ENCODE measurements around the gene SLCO1B1. TPM values are rescaled to one million over a fixed set of nuclear protein-coding genes. Genes with fewer than 3 reads are reported as not detected.
"Not testable (repeated sequence)": the region's sequence is repeated elsewhere in the genome, so short reads cannot be mapped to it uniquely, and the experiment has no call there.

SLCO1B1 gene
- total RNA-seq, 1 experiment from 2014 or later, result not detected

DNA sequence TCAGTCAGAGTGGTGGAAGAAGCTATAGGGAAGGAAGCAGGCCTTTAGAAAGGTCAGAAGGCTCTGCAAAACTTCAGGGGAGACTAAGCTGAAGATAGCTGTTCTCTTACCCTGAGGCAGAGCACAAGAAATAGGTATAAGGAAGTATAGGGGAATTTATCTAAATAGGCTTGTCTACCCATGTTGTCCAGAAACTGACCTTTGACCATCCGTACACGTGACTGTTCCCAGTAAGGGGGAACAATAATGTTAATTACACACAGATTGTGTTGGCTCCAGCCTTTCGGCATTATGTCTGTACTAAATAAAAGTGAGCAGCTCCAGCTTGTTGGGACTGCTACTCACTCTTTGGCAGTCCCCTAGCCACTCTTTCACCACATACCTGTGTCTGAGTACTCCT is 59.0 kb downstream of the SLCO1B1 start:
- H3K4me1 Mint-ChIP-seq (ENCODE audit: insufficient read depth, unreplicated experiment), result no peaks in the 10 kb centered on the region
- ChIA-PET POLR2A (no interaction called here), CTCF (no interaction called here)
- TF ChIP-seq, protein P1, sequence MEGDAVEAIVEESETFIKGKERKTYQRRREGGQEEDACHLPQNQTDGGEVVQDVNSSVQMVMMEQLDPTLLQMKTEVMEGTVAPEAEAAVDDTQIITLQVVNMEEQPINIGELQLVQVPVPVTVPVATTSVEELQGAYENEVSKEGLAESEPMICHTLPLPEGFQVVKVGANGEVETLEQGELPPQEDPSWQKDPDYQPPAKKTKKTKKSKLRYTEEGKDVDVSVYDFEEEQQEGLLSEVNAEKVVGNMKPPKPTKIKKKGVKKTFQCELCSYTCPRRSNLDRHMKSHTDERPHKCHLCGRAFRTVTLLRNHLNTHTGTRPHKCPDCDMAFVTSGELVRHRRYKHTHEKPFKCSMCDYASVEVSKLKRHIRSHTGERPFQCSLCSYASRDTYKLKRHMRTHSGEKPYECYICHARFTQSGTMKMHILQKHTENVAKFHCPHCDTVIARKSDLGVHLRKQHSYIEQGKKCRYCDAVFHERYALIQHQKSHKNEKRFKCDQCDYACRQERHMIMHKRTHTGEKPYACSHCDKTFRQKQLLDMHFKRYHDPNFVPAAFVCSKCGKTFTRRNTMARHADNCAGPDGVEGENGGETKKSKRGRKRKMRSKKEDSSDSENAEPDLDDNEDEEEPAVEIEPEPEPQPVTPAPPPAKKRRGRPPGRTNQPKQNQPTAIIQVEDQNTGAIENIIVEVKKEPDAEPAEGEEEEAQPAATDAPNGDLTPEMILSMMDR (IDR thresholded peaks at IDR 0.05; ENCODE audit: unreplicated experiment), result no peak
- H3K27ac Mint-ChIP-seq (ENCODE audit: low read depth, unreplicated experiment), result no peak overlapping the region
- H3K9me3 Mint-ChIP-seq (ENCODE audit: unreplicated experiment), result no peaks in the 10 kb centered on the region
- peaks cover 24% of the 10 kb centered on the region for H3K27me3 Mint-ChIP-seq (ENCODE audit: insufficient read depth, unreplicated experiment)
- intact Hi-C loops (cut with micrococcal nuclease), result no loop called here
- no peaks in the 10 kb centered on the region for H3K36me3 Mint-ChIP-seq (ENCODE audit: insufficient read depth, unreplicated experiment)
- no peak overlapping the region for H3K4me3 Mint-ChIP-seq (ENCODE audit: unreplicated experiment)
- no TSS peak for BruUV-seq (replicated peaks)
- no peak for DNase-seq (ENCODE audit: unreplicated experiment)

DNA sequence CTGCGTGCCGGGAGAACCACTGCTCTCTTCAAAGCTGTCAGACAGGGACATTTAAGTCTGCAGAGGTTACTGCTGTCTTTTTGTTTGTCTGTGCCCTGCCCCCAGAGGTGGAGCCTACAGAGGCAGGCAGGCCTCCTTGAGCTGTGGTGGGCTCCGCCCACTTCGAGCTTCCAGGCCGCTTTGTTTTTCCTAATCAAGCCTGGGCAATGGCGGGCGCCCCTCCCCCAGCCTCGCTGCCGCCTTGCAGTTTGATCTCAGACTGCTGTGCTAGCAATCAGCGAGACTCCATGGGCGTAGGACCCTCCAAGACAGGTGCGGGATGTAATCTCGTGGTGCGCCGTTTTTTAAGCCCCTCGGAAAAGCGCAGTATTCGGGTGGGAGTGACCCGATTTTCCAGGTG is 83.4 kb downstream of the SLCO1B1 start:
- H3K9me3 Mint-ChIP-seq (ENCODE audit: unreplicated experiment); H3K27me3 Mint-ChIP-seq (ENCODE audit: insufficient read depth, unreplicated experiment); POLR2A ChIA-PET; DNase-seq (ENCODE audit: unreplicated experiment); H3K4me1 Mint-ChIP-seq (ENCODE audit: insufficient read depth, unreplicated experiment); H3K4me3 Mint-ChIP-seq (ENCODE audit: unreplicated experiment); BruUV-seq (replicated peaks); H3K36me3 Mint-ChIP-seq (ENCODE audit: insufficient read depth, unreplicated experiment); intact Hi-C loops (cut with micrococcal nuclease); H3K27ac Mint-ChIP-seq (ENCODE audit: low read depth, unreplicated experiment): not testable (repeated sequence)
- CTCF ChIA-PET, result interaction anchor here (0.8 kb wide), 1 partner anchor 17 kb away, joined by 3 read pairs; no protein-coding TSS in a partner anchor

DNA sequence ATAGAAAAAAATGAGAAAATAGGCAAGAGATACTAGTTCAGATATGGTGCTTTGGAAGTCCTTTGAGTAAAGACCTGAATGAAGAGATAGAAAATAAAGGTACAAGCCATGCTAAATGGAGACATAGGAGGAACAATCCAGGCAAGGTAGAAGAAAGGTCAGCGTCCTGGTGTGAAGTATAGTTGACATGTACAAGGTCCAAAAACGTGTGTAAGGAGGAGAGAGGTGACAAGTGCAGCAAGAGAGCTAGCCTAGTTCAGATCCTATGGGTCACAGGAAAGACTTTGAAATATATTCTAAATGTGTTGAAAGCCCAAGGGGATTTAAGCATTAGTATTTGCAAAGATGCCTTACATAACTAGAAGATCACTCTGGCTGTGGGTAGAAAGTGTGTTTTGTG is 88.2 kb downstream of the SLCO1B1 start:
- no TSS peak for BruUV-seq (replicated peaks)
- no peaks in the 10 kb centered on the region for H3K36me3 Mint-ChIP-seq (ENCODE audit: insufficient read depth, unreplicated experiment)
- CTCF ChIA-PET, result no interaction called here
- H3K27ac Mint-ChIP-seq (ENCODE audit: low read depth, unreplicated experiment), result no peak overlapping the region
- no peak for DNase-seq (ENCODE audit: unreplicated experiment)
- H3K4me1 Mint-ChIP-seq (ENCODE audit: insufficient read depth, unreplicated experiment), result no peaks in the 10 kb centered on the region
- no peaks in the 10 kb centered on the region for H3K9me3 Mint-ChIP-seq (ENCODE audit: unreplicated experiment)
- H3K27me3 Mint-ChIP-seq (ENCODE audit: insufficient read depth, unreplicated experiment), result peaks cover 25% of the 10 kb centered on the region
- no peak overlapping the region for H3K4me3 Mint-ChIP-seq (ENCODE audit: unreplicated experiment)
- TF ChIP-seq, protein P1 (IDR thresholded peaks at IDR 0.05; ENCODE audit: unreplicated experiment), result no peak
- intact Hi-C loops (cut with micrococcal nuclease), result no loop called here
- POLR2A ChIA-PET, result no interaction called here

DNA sequence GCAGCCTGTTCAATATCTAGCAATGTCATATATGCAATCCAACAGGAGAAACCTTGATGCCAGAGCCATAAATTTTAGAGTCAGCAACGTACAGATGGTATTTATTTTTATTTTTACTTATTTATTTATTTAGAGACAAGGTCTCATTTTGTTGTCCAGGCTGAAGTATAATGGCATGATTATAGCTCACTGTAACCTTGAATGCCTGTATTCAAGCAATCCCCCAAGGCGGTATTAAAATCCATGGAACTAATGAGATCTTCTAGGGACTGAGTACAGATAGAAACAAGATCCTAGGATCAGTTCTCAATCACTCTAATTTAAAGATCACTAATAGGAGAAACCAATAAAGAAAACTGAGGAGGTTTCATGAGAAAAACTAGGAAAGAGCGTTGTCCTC is 89.3 kb downstream of the SLCO1B1 start:
- intact Hi-C loops (cut with micrococcal nuclease), result no loop called here
- TF ChIP-seq, protein P1 (IDR thresholded peaks at IDR 0.05; ENCODE audit: unreplicated experiment), result no peak
- H3K27me3 Mint-ChIP-seq (ENCODE audit: insufficient read depth, unreplicated experiment), result peaks cover 25% of the 10 kb centered on the region
- no peaks in the 10 kb centered on the region for H3K36me3 Mint-ChIP-seq (ENCODE audit: insufficient read depth, unreplicated experiment)
- H3K9me3 Mint-ChIP-seq (ENCODE audit: unreplicated experiment), result no peaks in the 10 kb centered on the region
- POLR2A ChIA-PET, result no interaction called here
- no peak for DNase-seq (ENCODE audit: unreplicated experiment)
- no peak overlapping the region for H3K27ac Mint-ChIP-seq (ENCODE audit: low read depth, unreplicated experiment)
- CTCF ChIA-PET, result no interaction called here
- H3K4me3 Mint-ChIP-seq (ENCODE audit: unreplicated experiment), result no peak overlapping the region
- BruUV-seq (replicated peaks), result no TSS peak
- no peaks in the 10 kb centered on the region for H3K4me1 Mint-ChIP-seq (ENCODE audit: insufficient read depth, unreplicated experiment)

DNA sequence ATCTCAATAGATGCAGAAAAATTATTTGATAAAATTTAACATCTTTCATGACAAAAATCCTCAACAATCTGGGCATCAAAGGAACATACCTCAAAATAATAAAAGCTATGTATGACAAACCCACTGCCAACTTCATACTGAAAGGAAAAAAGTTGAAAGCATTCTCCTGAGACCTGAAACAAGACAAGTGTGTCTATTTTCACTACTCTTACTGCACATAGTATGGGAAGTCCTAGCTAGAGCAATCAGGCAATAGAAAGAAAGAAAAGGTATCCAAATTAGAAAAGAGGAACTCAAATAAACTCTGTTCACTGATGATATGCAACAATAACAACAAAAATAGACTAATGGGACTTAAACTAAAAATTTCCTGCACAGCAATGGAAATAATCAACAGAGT is 90.1 kb downstream of the SLCO1B1 start:
- peaks cover 25% of the 10 kb centered on the region for H3K27me3 Mint-ChIP-seq (ENCODE audit: insufficient read depth, unreplicated experiment)
- H3K4me3 Mint-ChIP-seq (ENCODE audit: unreplicated experiment), result no peak overlapping the region
- no peaks in the 10 kb centered on the region for H3K9me3 Mint-ChIP-seq (ENCODE audit: unreplicated experiment)
- H3K4me1 Mint-ChIP-seq (ENCODE audit: insufficient read depth, unreplicated experiment), result no peaks in the 10 kb centered on the region
- intact Hi-C loops (cut with micrococcal nuclease), result no loop called here
- DNase-seq (ENCODE audit: unreplicated experiment), result no peak
- TF ChIP-seq, protein P1 (IDR thresholded peaks at IDR 0.05; ENCODE audit: unreplicated experiment), result no peak
- ChIA-PET CTCF (no interaction called here), POLR2A (no interaction called here)
- H3K36me3 Mint-ChIP-seq (ENCODE audit: insufficient read depth, unreplicated experiment), result no peaks in the 10 kb centered on the region
- BruUV-seq (replicated peaks), result no TSS peak
- H3K27ac Mint-ChIP-seq (ENCODE audit: low read depth, unreplicated experiment), result no peak overlapping the region

Data from MCF 10A (cell line).